Measurements from ENCODE around the gene TMEM256. TPM values are rescaled to one million over a fixed set of nuclear protein-coding genes. Genes with fewer than 3 reads are reported as not detected.

The TMEM256 gene
- total RNA-seq, 1 donor from 2014 or later = 45.9 TPM

- Mint-ChIP-seq H3K9me3 (ENCODE audit: unreplicated experiment) (no peaks in the 10 kb centered on the region), H3K27ac (ENCODE audit: unreplicated experiment) (no peak overlapping the region), H3K4me3 (ENCODE audit: unreplicated experiment) (no peak overlapping the region), H3K27me3 (ENCODE audit: unreplicated experiment) (no peaks in the 10 kb centered on the region), H3K36me3 (ENCODE audit: unreplicated experiment) (no peaks in the 10 kb centered on the region), H3K4me1 (ENCODE audit: unreplicated experiment) (no peaks in the 10 kb centered on the region)
- DNase-seq (ENCODE audit: extremely low spot score, unreplicated experiment) = no peak
- no peak for TF ChIP-seq CTCF (IDR thresholded peaks at IDR 0.05)
Measured at GRCh38 chr17:7425756-7426155, 21.9 kb upstream of the TMEM256 start.

- Mint-ChIP-seq H3K9me3 (ENCODE audit: unreplicated experiment) (no peaks in the 10 kb centered on the region), H3K4me3 (ENCODE audit: unreplicated experiment) (no peak within 1 kb of the TSS), H3K27me3 (ENCODE audit: unreplicated experiment) (no peaks in the 10 kb centered on the region), H3K36me3 (ENCODE audit: unreplicated experiment) (no peaks in the 10 kb centered on the region), H3K4me1 (ENCODE audit: unreplicated experiment) (no peaks in the 10 kb centered on the region), H3K27ac (ENCODE audit: unreplicated experiment) (no peak within 1 kb of the TSS)
- DNase-seq (ENCODE audit: extremely low spot score, unreplicated experiment) = no peak
- no peak for TF ChIP-seq CTCF (IDR thresholded peaks at IDR 0.05)
Measured at GRCh38 chr17:7425316-7425715, 21.4 kb upstream of the TMEM256 start, which contains the start of gene SPEM2. Gene SPEM2 (plus strand): TSS chr17:7425616. CDS start chr17:7425689, 73 bp downstream.

- Mint-ChIP-seq H3K27ac (ENCODE audit: unreplicated experiment) (no peak overlapping the region), H3K27me3 (ENCODE audit: unreplicated experiment) (no peaks in the 10 kb centered on the region), H3K4me3 (ENCODE audit: unreplicated experiment) (no peak overlapping the region), H3K36me3 (ENCODE audit: unreplicated experiment) (no peaks in the 10 kb centered on the region), H3K4me1 (ENCODE audit: unreplicated experiment) (no peaks in the 10 kb centered on the region), H3K9me3 (ENCODE audit: unreplicated experiment) (no peaks in the 10 kb centered on the region)
- TF ChIP-seq CTCF (IDR thresholded peaks at IDR 0.05) = no peak
- no peak for DNase-seq (ENCODE audit: extremely low spot score, unreplicated experiment)
Measured at GRCh38 chr17:7423679-7424078, 19.8 kb upstream of the TMEM256 start.

GRCh38 chr17:7421186-7421585, 17.3 kb upstream of the TMEM256 start:
- Mint-ChIP-seq H3K27me3 (ENCODE audit: unreplicated experiment) (no peaks in the 10 kb centered on the region), H3K4me1 (ENCODE audit: unreplicated experiment) (no peaks in the 10 kb centered on the region), H3K27ac (ENCODE audit: unreplicated experiment) (no peak overlapping the region), H3K4me3 (ENCODE audit: unreplicated experiment) (no peak overlapping the region), H3K9me3 (ENCODE audit: unreplicated experiment) (no peaks in the 10 kb centered on the region), H3K36me3 (ENCODE audit: unreplicated experiment) (peaks cover 6% of the 10 kb centered on the region)
- no peak for TF ChIP-seq CTCF (IDR thresholded peaks at IDR 0.05)
- no peak for DNase-seq (ENCODE audit: extremely low spot score, unreplicated experiment)

- H3K4me1 Mint-ChIP-seq (ENCODE audit: unreplicated experiment) = no peaks in the 10 kb centered on the region
- H3K27ac Mint-ChIP-seq (ENCODE audit: unreplicated experiment) = no peak within 1 kb of the TSS
- TF ChIP-seq CTCF (IDR thresholded peaks at IDR 0.05) = no peak
- H3K9me3 Mint-ChIP-seq (ENCODE audit: unreplicated experiment) = no peaks in the 10 kb centered on the region
- no peaks in the 10 kb centered on the region for H3K27me3 Mint-ChIP-seq (ENCODE audit: unreplicated experiment)
- no peak within 1 kb of the TSS for H3K4me3 Mint-ChIP-seq (ENCODE audit: unreplicated experiment)
- peaks cover 9% of the 10 kb centered on the region for H3K36me3 Mint-ChIP-seq (ENCODE audit: unreplicated experiment)
- DNase-seq (ENCODE audit: extremely low spot score, unreplicated experiment) = no peak
Measured at GRCh38 chr17:7419819-7420610, 16.1 kb upstream of the TMEM256 start, which contains the start of gene SPEM1. Gene SPEM1 (plus strand): TSS chr17:7420324. CDS start chr17:7420385, 61 bp downstream.
